Measurements from ENCODE around the gene RNGTT.
A peak's percentile ranks its signal among the peaks of the same experiment; 100 is the strongest.
"Not testable (repeated sequence)": the region's sequence is repeated elsewhere in the genome, so short reads cannot be mapped to it uniquely, and the experiment has no call there.

Gene RNGTT

GRCh38 chr6:88963139-88964090 lies at the start of gene RNGTT:
TSS of gene RNGTT (minus strand) at chr6:88963618. CDS start at chr6:88963409, 209 bp downstream.
- DNase-seq (ENCODE audit: insufficient read length, low spot score) (peak; percentile 94), FAIRE-seq (peak; percentile 82)

GRCh38 chr6:89011436-89011835 lies 48.0 kb upstream of the RNGTT start:
- FAIRE-seq (no peak), DNase-seq (ENCODE audit: insufficient read length, low spot score) (no peak)

DNA sequence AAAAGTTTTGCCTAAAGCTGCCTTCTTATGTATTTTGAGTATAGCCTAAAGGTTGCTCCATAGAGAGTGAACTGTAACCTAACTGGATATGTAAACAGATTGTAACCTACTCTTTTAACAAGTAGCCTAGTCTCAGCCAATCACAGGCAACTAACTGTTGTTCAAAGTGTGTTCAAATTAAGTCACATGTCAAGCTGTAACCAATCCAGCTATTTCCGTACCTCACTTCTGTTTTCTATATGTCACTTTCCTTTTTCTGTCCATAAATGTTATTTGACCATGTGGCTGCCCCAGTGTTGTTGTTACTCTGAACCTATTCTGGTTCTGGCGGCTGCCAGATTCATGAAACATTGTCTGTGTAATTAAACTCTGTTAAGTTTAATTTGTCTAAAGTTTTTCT lies 47.4 kb upstream of the RNGTT start:
- no peak for FAIRE-seq
- DNase-seq (ENCODE audit: insufficient read length, low spot score): no peak

- DNase-seq (ENCODE audit: insufficient read length, low spot score): no peak
- no peak for FAIRE-seq
Measured at GRCh38 chr6:89009624-89010059, 46.2 kb upstream of the RNGTT start.

GRCh38 chr6:89008815-89009374 lies 45.5 kb upstream of the RNGTT start:
- no peak for DNase-seq (ENCODE audit: insufficient read length, low spot score)
- no peak for FAIRE-seq

- FAIRE-seq: no peak
- DNase-seq (ENCODE audit: insufficient read length, low spot score): no peak
Measured at GRCh38 chr6:89008001-89008814, 44.8 kb upstream of the RNGTT start.

GRCh38 chr6:89007209-89008000 lies 44.0 kb upstream of the RNGTT start:
- DNase-seq (ENCODE audit: insufficient read length, low spot score): no peak
- FAIRE-seq: no peak

DNA sequence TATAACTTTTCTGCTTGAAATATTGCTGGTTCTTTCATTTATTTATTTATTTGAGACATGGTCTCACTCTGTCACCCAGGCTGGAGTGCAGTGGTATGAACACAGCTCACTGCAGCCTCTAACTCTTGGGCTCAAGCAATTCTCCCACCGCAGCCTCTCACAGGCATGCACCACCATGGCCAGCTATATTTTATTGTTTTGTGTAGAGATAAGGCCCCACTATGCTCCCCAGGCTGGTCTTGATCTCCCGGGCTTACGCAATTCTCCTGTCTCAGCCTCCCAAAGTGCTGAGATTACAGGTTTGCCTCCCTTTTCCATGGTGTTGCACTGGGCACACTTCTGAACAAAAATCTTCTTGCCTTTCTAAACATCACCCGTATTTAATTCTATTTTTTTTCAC lies 39.1 kb upstream of the RNGTT start:
- FAIRE-seq (no peak), DNase-seq (ENCODE audit: insufficient read length, low spot score) (no peak)

- FAIRE-seq: no peak
- DNase-seq (ENCODE audit: insufficient read length, low spot score): no peak
Measured at GRCh38 chr6:88997327-88997726, 33.9 kb upstream of the RNGTT start.

DNA sequence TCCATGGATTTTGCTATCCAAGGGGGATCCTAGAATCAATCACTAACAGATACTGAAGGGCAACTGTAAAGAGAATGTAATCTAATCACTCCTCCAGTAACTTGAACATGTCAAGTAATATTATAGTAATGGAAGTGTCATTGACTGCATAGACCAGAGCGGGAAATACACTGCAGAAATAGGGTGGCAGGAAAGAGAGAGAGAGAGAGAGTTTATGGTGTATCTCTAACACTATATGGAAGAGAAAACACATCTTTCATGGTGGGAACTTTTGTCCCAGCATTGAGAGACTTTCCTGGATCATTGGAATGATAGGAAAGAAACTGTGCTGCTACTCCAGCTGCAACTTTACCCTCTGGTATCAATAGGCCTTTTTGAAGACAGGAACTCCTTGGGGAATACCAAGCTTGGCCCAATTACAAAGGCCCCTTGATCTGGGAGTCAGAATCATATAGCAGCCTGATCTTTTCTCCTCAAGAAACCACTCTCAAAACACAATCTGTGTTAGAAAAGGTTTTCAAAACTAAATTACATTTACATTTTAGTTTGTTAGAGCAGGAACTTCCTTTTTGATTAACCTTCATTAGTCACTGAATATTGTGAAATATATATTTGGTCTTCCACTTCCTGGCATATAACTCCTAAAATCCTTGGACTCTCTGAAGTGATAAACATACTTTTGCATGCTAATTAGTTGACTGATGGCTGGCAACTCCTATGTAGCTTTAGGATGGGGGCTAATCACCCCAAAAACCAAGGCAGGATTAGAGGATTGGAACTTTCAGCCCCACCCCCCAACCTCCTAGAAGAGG lies 29.5 kb upstream of the RNGTT start:
- DNase-seq (ENCODE audit: insufficient read length, low spot score) (no peak), FAIRE-seq (no peak)

DNA sequence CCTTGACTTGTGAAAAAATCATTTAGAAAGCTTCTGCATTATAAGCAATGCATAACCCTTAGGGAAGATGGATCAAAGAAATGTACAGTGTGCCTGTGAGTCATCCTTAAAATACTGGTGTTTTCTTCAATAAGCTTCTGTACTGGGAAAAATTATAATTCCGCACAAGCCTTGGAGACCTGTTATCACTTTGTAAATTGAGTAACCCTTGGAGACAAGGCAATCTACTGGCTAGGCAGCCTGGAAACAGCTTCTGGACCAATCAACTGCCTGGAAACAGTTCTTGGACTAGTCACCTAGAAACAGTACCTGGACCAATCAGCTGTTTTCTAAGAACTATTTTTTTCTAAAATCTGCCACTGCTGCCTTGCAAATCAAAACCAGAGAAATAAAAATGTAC lies 25.8 kb upstream of the RNGTT start:
- FAIRE-seq (no peak), DNase-seq (ENCODE audit: insufficient read length, low spot score) (no peak)

DNA sequence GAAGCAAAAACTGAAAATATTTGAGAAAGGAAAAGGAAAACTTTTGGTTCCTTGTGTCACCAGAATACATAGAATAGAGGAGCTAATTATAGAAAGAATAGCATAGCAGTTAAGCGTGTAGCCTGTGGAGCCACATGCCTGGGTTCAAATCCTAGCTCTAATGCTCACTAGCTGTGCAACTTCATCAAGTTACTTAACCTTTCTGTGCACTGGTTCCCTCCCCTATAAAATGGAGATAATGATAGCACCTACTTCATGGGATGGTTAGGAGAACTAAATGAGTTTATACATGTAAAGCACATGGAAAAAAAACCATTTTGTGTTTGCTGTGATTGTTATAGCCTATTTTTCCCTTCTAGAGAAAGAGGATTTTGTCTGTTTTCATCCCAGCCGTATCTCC lies 24.5 kb upstream of the RNGTT start:
- DNase-seq (ENCODE audit: insufficient read length, low spot score) (no peak), FAIRE-seq (no peak)

- no peak for DNase-seq (ENCODE audit: insufficient read length, low spot score)
Measured at GRCh38 chr6:88985901-88986300, 22.5 kb upstream of the RNGTT start.

GRCh38 chr6:88984606-88985005 lies 21.2 kb upstream of the RNGTT start:
- FAIRE-seq (no peak), DNase-seq (ENCODE audit: insufficient read length, low spot score) (no peak)

More at GRCh38 chr6:88985901-88986300, 22.5 kb upstream of the RNGTT start:
- FAIRE-seq: no peak

- DNase-seq (ENCODE audit: insufficient read length, low spot score) (no peak), FAIRE-seq (no peak)
Measured at GRCh38 chr6:88984152-88984551, 20.7 kb upstream of the RNGTT start.

DNA sequence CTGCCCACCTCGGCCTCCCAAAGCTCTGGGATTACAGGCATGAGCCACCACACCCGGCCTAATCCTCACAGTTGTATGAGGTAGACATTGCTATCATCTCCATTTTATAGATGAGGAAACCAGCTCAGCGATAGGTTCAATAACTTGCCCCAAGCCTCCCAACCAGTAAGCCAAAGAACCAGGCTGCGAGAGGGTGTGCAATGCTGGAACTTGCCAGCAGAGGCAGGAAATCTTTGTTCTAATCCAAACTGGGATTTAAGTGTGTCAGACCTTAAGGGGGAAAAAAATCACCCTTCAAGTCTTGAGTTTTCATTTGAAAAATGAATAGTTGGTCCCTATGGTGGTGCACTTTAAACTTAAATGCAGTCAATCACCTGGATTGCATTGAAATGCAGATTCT lies 20.1 kb upstream of the RNGTT start:
- peak; percentile 35 for DNase-seq (ENCODE audit: insufficient read length, low spot score)
- FAIRE-seq: no peak

DNA sequence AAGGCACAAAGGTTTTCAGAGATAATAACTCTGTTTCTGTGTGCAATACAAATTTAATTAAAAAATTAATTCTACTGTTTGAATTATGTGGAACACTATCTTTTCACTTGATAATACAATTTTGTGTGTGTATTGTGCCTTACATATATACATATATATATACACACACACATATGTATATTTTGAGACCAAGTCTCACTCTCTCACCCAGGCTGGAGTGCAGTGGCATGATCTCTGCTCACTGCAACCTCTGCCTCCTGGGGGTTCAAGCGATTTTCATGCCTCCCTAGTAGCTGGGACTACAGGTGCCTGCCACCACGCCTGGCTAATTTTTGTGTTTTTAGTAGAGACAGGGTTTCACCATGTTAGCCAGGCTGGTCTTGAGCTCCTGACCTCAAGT lies 19.7 kb upstream of the RNGTT start:
- DNase-seq (ENCODE audit: insufficient read length, low spot score); FAIRE-seq: not testable (repeated sequence)

- FAIRE-seq (no peak), DNase-seq (ENCODE audit: insufficient read length, low spot score) (peak; percentile 63)
Measured at GRCh38 chr6:88982720-88983119, 19.3 kb upstream of the RNGTT start.

GRCh38 chr6:88975369-88975768 lies 12.0 kb upstream of the RNGTT start:
- DNase-seq (ENCODE audit: insufficient read length, low spot score): no peak
- FAIRE-seq: no peak

Data from HTR-8/SVneo (cell line).